HG03175 (cell line): Measurements from ENCODE around the gene NOL9.

ENCODE experiments used
- ATAC-seq: cut with Tn5 transposase; IDR thresholded peaks from one replicate; pipeline ENCODE4 v1.9.1; 2021; ENCODE audit warnings: mild to moderate bottlenecking, moderate library complexity; ENCODE audit not compliant: unreplicated experiment

The NOL9 gene

DNA sequence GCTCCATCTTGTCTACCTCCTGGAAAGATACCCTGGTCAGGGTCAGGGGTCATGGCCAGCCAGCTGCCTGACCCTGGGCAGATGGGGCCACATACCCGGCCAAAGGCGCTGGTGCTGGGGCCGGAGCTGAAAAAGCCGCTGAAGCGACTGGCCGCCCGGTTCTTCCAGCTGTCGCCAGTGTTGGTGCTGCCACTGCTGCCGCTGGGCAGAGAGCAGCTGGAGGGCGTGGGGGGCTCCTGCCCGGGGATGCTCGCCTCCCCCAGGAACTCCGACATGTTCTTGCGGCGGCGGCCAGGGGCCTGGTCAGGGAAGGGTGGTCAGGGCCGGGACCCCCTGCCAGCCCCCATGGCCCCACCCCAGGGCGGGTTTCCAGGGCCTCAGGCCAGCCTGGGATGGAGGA is 81.2 kb downstream of the NOL9 start:
- no peak for ATAC-seq

DNA sequence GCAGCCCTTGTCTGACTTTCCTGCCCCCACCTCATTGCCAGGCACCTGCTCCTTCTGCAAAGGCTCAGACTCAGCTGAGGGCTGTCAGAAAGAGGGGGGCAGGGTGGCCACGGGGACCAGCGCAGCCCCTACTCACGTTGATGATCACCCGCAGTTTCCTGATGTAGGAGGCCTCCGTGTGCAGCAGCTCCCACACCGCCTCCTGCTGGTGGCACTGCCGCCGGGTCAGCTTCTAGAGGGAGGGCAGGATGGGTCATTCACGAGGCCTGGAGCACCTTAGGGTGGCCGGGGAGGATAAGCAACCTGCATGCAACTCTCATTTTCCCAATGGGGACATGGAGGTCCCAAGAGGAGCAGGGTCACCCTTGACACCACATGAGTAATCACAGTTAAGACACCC is 81.9 kb downstream of the NOL9 start:
- ATAC-seq = no peak

DNA sequence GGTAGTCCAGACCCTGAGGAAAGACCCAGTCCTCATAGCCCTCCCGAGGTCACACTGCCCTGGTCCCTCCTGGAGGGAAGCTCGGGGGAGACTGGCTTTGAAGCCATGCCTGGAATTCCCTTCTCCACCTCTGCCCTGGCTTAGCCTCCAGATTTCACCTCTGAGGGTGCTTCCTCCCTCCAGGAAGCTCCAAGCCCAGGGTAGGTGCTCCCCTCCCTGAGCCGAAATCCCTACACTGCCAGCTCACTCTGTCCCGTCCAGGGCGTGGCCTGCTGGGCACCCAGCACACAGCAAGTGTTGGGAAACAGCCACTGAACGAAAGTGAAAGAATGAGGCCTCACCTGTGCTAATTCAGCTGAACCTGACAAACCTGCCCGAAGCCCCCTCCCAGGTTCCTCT is 82.3 kb downstream of the NOL9 start:
- no peak for ATAC-seq
